Measurements from ENCODE around the gene ESRRG. TPM values are rescaled to one million over a fixed set of nuclear protein-coding genes. Genes with fewer than 3 reads are reported as not detected.
"Not testable (repeated sequence)": the region's sequence is repeated elsewhere in the genome, so short reads cannot be mapped to it uniquely, and the experiment has no call there.

Gene ESRRG
- total RNA-seq, 1 donor from 2014 or later: 1.5 TPM

- peaks cover 3% of the 10 kb centered on the region for H3K4me1 Mint-ChIP-seq
- no peak for TF ChIP-seq CTCF (conservative IDR thresholded peaks at IDR 0.05)
- no peaks in the 10 kb centered on the region for H3K9me3 Mint-ChIP-seq
- H3K27me3 Mint-ChIP-seq (ENCODE audit: low read depth): no peaks in the 10 kb centered on the region
- no peak overlapping the region for H3K4me3 Mint-ChIP-seq
- no peak overlapping the region for H3K27ac Mint-ChIP-seq (ENCODE audit: unreplicated experiment)
- no peak for DNase-seq (ENCODE audit: low read depth, low spot score)
- no peaks in the 10 kb centered on the region for H3K36me3 Mint-ChIP-seq (ENCODE audit: low read depth)
Measured at GRCh38 chr1:216535059-216535458, 188.2 kb downstream of the ESRRG start.

GRCh38 chr1:216533776-216534175, 189.5 kb downstream of the ESRRG start:
- no peak for TF ChIP-seq CTCF (conservative IDR thresholded peaks at IDR 0.05)
- H3K27me3 Mint-ChIP-seq (ENCODE audit: low read depth): no peaks in the 10 kb centered on the region
- H3K4me3 Mint-ChIP-seq: no peak overlapping the region
- no peak for DNase-seq (ENCODE audit: low read depth, low spot score)
- H3K36me3 Mint-ChIP-seq (ENCODE audit: low read depth): no peaks in the 10 kb centered on the region
- no peak overlapping the region for H3K27ac Mint-ChIP-seq (ENCODE audit: unreplicated experiment)
- no peaks in the 10 kb centered on the region for H3K9me3 Mint-ChIP-seq
- H3K4me1 Mint-ChIP-seq: peaks cover 3% of the 10 kb centered on the region

GRCh38 chr1:216532251-216532798, 190.9 kb downstream of the ESRRG start:
- Mint-ChIP-seq H3K27ac (ENCODE audit: unreplicated experiment) (no peak overlapping the region), H3K4me1 (peaks cover 3% of the 10 kb centered on the region), H3K36me3 (ENCODE audit: low read depth) (no peaks in the 10 kb centered on the region), H3K9me3 (no peaks in the 10 kb centered on the region), H3K4me3 (no peak overlapping the region), H3K27me3 (ENCODE audit: low read depth) (no peaks in the 10 kb centered on the region)
- no peak for TF ChIP-seq CTCF (conservative IDR thresholded peaks at IDR 0.05)
- no peak for DNase-seq (ENCODE audit: low read depth, low spot score)

GRCh38 chr1:216531263-216532239, 191.7 kb downstream of the ESRRG start:
- H3K27me3 Mint-ChIP-seq (ENCODE audit: low read depth): no peaks in the 10 kb centered on the region
- no peak overlapping the region for H3K27ac Mint-ChIP-seq (ENCODE audit: unreplicated experiment)
- H3K36me3 Mint-ChIP-seq (ENCODE audit: low read depth): no peaks in the 10 kb centered on the region
- no peak for TF ChIP-seq CTCF (conservative IDR thresholded peaks at IDR 0.05)
- DNase-seq (ENCODE audit: low read depth, low spot score): no peak
- H3K9me3 Mint-ChIP-seq: no peaks in the 10 kb centered on the region
- H3K4me3 Mint-ChIP-seq: no peak overlapping the region
- peaks cover 3% of the 10 kb centered on the region for H3K4me1 Mint-ChIP-seq

- not testable (repeated sequence) for DNase-seq (ENCODE audit: low read depth, low spot score); H3K27ac Mint-ChIP-seq (ENCODE audit: unreplicated experiment); H3K27me3 Mint-ChIP-seq (ENCODE audit: low read depth); H3K4me1 Mint-ChIP-seq; H3K9me3 Mint-ChIP-seq; H3K36me3 Mint-ChIP-seq (ENCODE audit: low read depth); H3K4me3 Mint-ChIP-seq
Measured at GRCh38 chr1:216529851-216530250, 193.4 kb downstream of the ESRRG start.

- H3K4me1 Mint-ChIP-seq: peaks cover 3% of the 10 kb centered on the region
- DNase-seq (ENCODE audit: low read depth, low spot score): no peak
- no peaks in the 10 kb centered on the region for H3K27me3 Mint-ChIP-seq (ENCODE audit: low read depth)
- no peaks in the 10 kb centered on the region for H3K36me3 Mint-ChIP-seq (ENCODE audit: low read depth)
- no peak overlapping the region for H3K4me3 Mint-ChIP-seq
- no peak overlapping the region for H3K27ac Mint-ChIP-seq (ENCODE audit: unreplicated experiment)
- no peak for TF ChIP-seq CTCF (conservative IDR thresholded peaks at IDR 0.05)
- peaks cover 4% of the 10 kb centered on the region for H3K9me3 Mint-ChIP-seq
Measured at GRCh38 chr1:216528816-216529215, 194.4 kb downstream of the ESRRG start.

Data from neural crest cell (in vitro differentiated cells).